Measurements from ENCODE around the gene MBD3L5.
A peak's percentile ranks its signal among the peaks of the same experiment; 100 is the strongest.

MBD3L5 gene

GRCh38 chr19:7069042-7069903 lies 38.9 kb downstream of the MBD3L5 start, which contains the start of gene ZNF557:
TSS of gene ZNF557 (plus strand) at chr19:7069703. CDS start at chr19:7075075, 5,372 bp downstream.
- TF ChIP-seq EZH2 (optimal IDR thresholded peaks at IDR 0.05; ENCODE audit: low read depth, low read length) (no peak), EZH2phosphoT487 (IDR thresholded peaks at IDR 0.05; ENCODE audit: low read length) (no peak), CTCF (IDR thresholded peaks at IDR 0.05; ENCODE audit: low read length) (no peak)
- Histone ChIP-seq H3F3A (ENCODE audit: insufficient read depth, low read length) (0 out of 2 replicates have a peak, but pooled peaks cover 6% of the 10 kb centered on the region), H3K4me3 (ENCODE audit: low read length) (peak within 1 kb of the TSS; percentile 83), H2AFZ (ENCODE audit: low read length) (peak within 1 kb of the TSS; percentile 76), H3K4me2 (ENCODE audit: low read depth, low read length) (peak within 1 kb of the TSS; percentile 62), H3K79me2 (ENCODE audit: low read length) (peaks cover 20% of the 10 kb centered on the region), H3K9me2 (replicated peaks; ENCODE audit: insufficient read depth, low read length) (no peaks in the 10 kb centered on the region), H3K4me1 (ENCODE audit: low read length) (peaks cover 4% of the 10 kb centered on the region; the same call in 1 of the 2 replicates), H3K9me3 (replicated peaks; ENCODE audit: insufficient read depth, low read length) (no peaks in the 10 kb centered on the region), H4K20me1 (ENCODE audit: insufficient read depth, low read length) (no peaks in the 10 kb centered on the region), H3K27ac (ENCODE audit: low read length) (peak within 1 kb of the TSS; percentile 74), H3K36me3 (replicated peaks; ENCODE audit: insufficient read depth, low read length) (peaks cover 15% of the 10 kb centered on the region), H3K9ac (ENCODE audit: low read length) (peak within 1 kb of the TSS; percentile 71), H3K27me3 (replicated peaks; ENCODE audit: insufficient read depth, low read length) (peaks cover 6% of the 10 kb centered on the region; the same call in 1 of the 2 replicates)
- peak; percentile 99 for DNase-seq

GRCh38 chr19:7069904-7070226 lies 39.5 kb downstream of the MBD3L5 start:
- Histone ChIP-seq H3K27me3 (replicated peaks; ENCODE audit: insufficient read depth, low read length) (peaks cover 3% of the 10 kb centered on the region; the same call in 1 of the 2 replicates), H3K36me3 (replicated peaks; ENCODE audit: insufficient read depth, low read length) (peaks cover 20% of the 10 kb centered on the region), H3F3A (ENCODE audit: insufficient read depth, low read length) (0 out of 2 replicates have a peak, but pooled peaks cover 6% of the 10 kb centered on the region), H2AFZ (ENCODE audit: low read length) (peak overlapping the region; percentile 76), H3K9me2 (replicated peaks; ENCODE audit: insufficient read depth, low read length) (no peaks in the 10 kb centered on the region), H3K4me3 (ENCODE audit: low read length) (peak overlapping the region; percentile 83), H3K4me2 (ENCODE audit: low read depth, low read length) (peak overlapping the region; percentile 62), H3K4me1 (ENCODE audit: low read length) (peaks cover 4% of the 10 kb centered on the region; the same call in 1 of the 2 replicates), H3K79me2 (ENCODE audit: low read length) (peaks cover 20% of the 10 kb centered on the region), H3K9me3 (replicated peaks; ENCODE audit: insufficient read depth, low read length) (no peaks in the 10 kb centered on the region), H3K27ac (ENCODE audit: low read length) (peak overlapping the region; percentile 74; the same call in 1 of the 2 replicates), H3K9ac (ENCODE audit: low read length) (peak overlapping the region; percentile 71), H4K20me1 (ENCODE audit: insufficient read depth, low read length) (no peaks in the 10 kb centered on the region)
- no peak for DNase-seq
- TF ChIP-seq EZH2phosphoT487 (IDR thresholded peaks at IDR 0.05; ENCODE audit: low read length) (no peak), EZH2 (optimal IDR thresholded peaks at IDR 0.05; ENCODE audit: low read depth, low read length) (no peak), CTCF (IDR thresholded peaks at IDR 0.05; ENCODE audit: low read length) (no peak)

GRCh38 chr19:7072541-7072940 lies 42.2 kb downstream of the MBD3L5 start:
- DNase-seq: no peak
- Histone ChIP-seq H3F3A (ENCODE audit: insufficient read depth, low read length) (0 out of 2 replicates have a peak, but pooled peaks cover 6% of the 10 kb centered on the region), H3K9ac (ENCODE audit: low read length) (no peak overlapping the region), H2AFZ (ENCODE audit: low read length) (no peak overlapping the region), H3K27me3 (replicated peaks; ENCODE audit: insufficient read depth, low read length) (no peaks in the 10 kb centered on the region), H3K4me1 (ENCODE audit: low read length) (peaks cover 4% of the 10 kb centered on the region; the same call in 1 of the 2 replicates), H3K79me2 (ENCODE audit: low read length) (peaks cover 20% of the 10 kb centered on the region), H3K36me3 (replicated peaks; ENCODE audit: insufficient read depth, low read length) (peaks cover 42% of the 10 kb centered on the region), H3K9me2 (replicated peaks; ENCODE audit: insufficient read depth, low read length) (no peaks in the 10 kb centered on the region), H3K27ac (ENCODE audit: low read length) (no peak overlapping the region), H3K9me3 (replicated peaks; ENCODE audit: insufficient read depth, low read length) (no peaks in the 10 kb centered on the region), H4K20me1 (ENCODE audit: insufficient read depth, low read length) (no peaks in the 10 kb centered on the region), H3K4me3 (ENCODE audit: low read length) (no peak overlapping the region), H3K4me2 (ENCODE audit: low read depth, low read length) (no peak overlapping the region)
- TF ChIP-seq CTCF (IDR thresholded peaks at IDR 0.05; ENCODE audit: low read length): no peak
- no peak for TF ChIP-seq EZH2 (optimal IDR thresholded peaks at IDR 0.05; ENCODE audit: low read depth, low read length)
- no peak for TF ChIP-seq EZH2phosphoT487 (IDR thresholded peaks at IDR 0.05; ENCODE audit: low read length)

All from MM.1S (cell line).